Measurements from ENCODE around the gene BBOX1.

Gene BBOX1

GRCh38 chr11:27119396-27119795 is 78.8 kb downstream of the BBOX1 start:
- Histone ChIP-seq H3K79me2 (ENCODE audit: insufficient read depth, low read length) (no peaks in the 10 kb centered on the region), H3K9me2 (replicated peaks; ENCODE audit: insufficient read depth, low read length) (no peaks in the 10 kb centered on the region), H2AFZ (ENCODE audit: low read depth, low read length, severe bottlenecking) (no peak overlapping the region), H3K9ac (ENCODE audit: low read length) (no peak overlapping the region), H3K36me3 (ENCODE audit: low read length) (no peaks in the 10 kb centered on the region), H3F3A (ENCODE audit: insufficient read depth) (no peaks in the 10 kb centered on the region), H4K20me1 (ENCODE audit: low read depth, low read length) (no peaks in the 10 kb centered on the region), H3K4me3 (ENCODE audit: insufficient read depth, low read length, poor library complexity, severe bottlenecking) (no peak overlapping the region), H3K4me2 (ENCODE audit: low read depth, low read length, poor library complexity, severe bottlenecking) (no peak overlapping the region), H3K9me3 (ENCODE audit: insufficient read depth, low read length) (no peaks in the 10 kb centered on the region), H3K27ac (ENCODE audit: low read depth, low read length) (no peak overlapping the region), H3K27me3 (ENCODE audit: low read length) (no peaks in the 10 kb centered on the region)
- no peak for TF ChIP-seq CTCF (IDR thresholded peaks at IDR 0.05; ENCODE audit: insufficient read depth, low read length, poor library complexity, severe bottlenecking)
- TF ChIP-seq EZH2phosphoT487 (conservative IDR thresholded peaks at IDR 0.05; ENCODE audit: low read length): no peak

GRCh38 chr11:27120211-27120610 is 79.6 kb downstream of the BBOX1 start:
- Histone ChIP-seq H4K20me1 (ENCODE audit: low read depth, low read length) (no peaks in the 10 kb centered on the region), H3F3A (ENCODE audit: insufficient read depth) (no peaks in the 10 kb centered on the region), H3K9me2 (replicated peaks; ENCODE audit: insufficient read depth, low read length) (no peaks in the 10 kb centered on the region), H3K9ac (ENCODE audit: low read length) (no peak overlapping the region), H3K27me3 (ENCODE audit: low read length) (no peaks in the 10 kb centered on the region), H3K4me2 (ENCODE audit: low read depth, low read length, poor library complexity, severe bottlenecking) (no peak overlapping the region), H3K36me3 (ENCODE audit: low read length) (no peaks in the 10 kb centered on the region), H3K9me3 (ENCODE audit: insufficient read depth, low read length) (no peaks in the 10 kb centered on the region), H2AFZ (ENCODE audit: low read depth, low read length, severe bottlenecking) (no peak overlapping the region), H3K27ac (ENCODE audit: low read depth, low read length) (no peak overlapping the region), H3K79me2 (ENCODE audit: insufficient read depth, low read length) (no peaks in the 10 kb centered on the region), H3K4me3 (ENCODE audit: insufficient read depth, low read length, poor library complexity, severe bottlenecking) (no peak overlapping the region)
- no peak for TF ChIP-seq CTCF (IDR thresholded peaks at IDR 0.05; ENCODE audit: insufficient read depth, low read length, poor library complexity, severe bottlenecking)
- TF ChIP-seq EZH2phosphoT487 (conservative IDR thresholded peaks at IDR 0.05; ENCODE audit: low read length): no peak

GRCh38 chr11:27122001-27122400 is 81.4 kb downstream of the BBOX1 start:
- Histone ChIP-seq H3K9me3 (ENCODE audit: insufficient read depth, low read length) (no peaks in the 10 kb centered on the region), H3K4me3 (ENCODE audit: insufficient read depth, low read length, poor library complexity, severe bottlenecking) (no peak overlapping the region), H3K27me3 (ENCODE audit: low read length) (no peaks in the 10 kb centered on the region), H4K20me1 (ENCODE audit: low read depth, low read length) (no peaks in the 10 kb centered on the region), H3K79me2 (ENCODE audit: insufficient read depth, low read length) (no peaks in the 10 kb centered on the region), H3K4me2 (ENCODE audit: low read depth, low read length, poor library complexity, severe bottlenecking) (no peak overlapping the region), H3K36me3 (ENCODE audit: low read length) (no peaks in the 10 kb centered on the region), H3K9me2 (replicated peaks; ENCODE audit: insufficient read depth, low read length) (no peaks in the 10 kb centered on the region), H3K27ac (ENCODE audit: low read depth, low read length) (no peak overlapping the region), H2AFZ (ENCODE audit: low read depth, low read length, severe bottlenecking) (no peak overlapping the region), H3F3A (ENCODE audit: insufficient read depth) (no peaks in the 10 kb centered on the region), H3K9ac (ENCODE audit: low read length) (no peak overlapping the region)
- TF ChIP-seq EZH2phosphoT487 (conservative IDR thresholded peaks at IDR 0.05; ENCODE audit: low read length) (no peak), CTCF (IDR thresholded peaks at IDR 0.05; ENCODE audit: insufficient read depth, low read length, poor library complexity, severe bottlenecking) (no peak)

All from SU-DHL-6 (cell line).